ENCODE measurements around the gene MRPL14. TPM values are rescaled to one million over a fixed set of nuclear protein-coding genes. Genes with fewer than 3 reads are reported as not detected.

The MRPL14 gene
- total RNA-seq, 1 donor from 2014 or later = 32.3 TPM

DNA sequence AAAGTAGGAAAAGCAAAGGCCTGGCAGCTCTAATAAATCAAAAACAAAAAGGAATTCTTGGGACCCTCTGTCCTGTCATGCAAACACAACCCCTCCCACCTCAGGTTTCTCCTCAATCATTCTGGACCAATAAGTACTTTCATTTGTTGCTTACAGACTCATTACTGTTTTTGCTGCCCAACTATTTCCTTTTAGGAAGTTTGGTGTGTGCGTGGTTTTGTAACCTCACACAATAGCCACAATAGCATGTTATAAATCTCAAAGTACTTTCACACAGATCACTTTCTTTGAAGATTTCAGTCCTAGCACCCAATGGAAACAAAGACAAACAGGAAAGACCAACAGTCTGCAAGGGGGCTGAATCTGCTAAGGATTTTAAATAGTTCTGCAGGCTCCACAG lies 4.5 kb downstream of the MRPL14 start:
- DNase-seq = no peak

GRCh38 chr6:44120692-44121443 lies 6.4 kb downstream of the MRPL14 start:
- no peak for DNase-seq

DNA sequence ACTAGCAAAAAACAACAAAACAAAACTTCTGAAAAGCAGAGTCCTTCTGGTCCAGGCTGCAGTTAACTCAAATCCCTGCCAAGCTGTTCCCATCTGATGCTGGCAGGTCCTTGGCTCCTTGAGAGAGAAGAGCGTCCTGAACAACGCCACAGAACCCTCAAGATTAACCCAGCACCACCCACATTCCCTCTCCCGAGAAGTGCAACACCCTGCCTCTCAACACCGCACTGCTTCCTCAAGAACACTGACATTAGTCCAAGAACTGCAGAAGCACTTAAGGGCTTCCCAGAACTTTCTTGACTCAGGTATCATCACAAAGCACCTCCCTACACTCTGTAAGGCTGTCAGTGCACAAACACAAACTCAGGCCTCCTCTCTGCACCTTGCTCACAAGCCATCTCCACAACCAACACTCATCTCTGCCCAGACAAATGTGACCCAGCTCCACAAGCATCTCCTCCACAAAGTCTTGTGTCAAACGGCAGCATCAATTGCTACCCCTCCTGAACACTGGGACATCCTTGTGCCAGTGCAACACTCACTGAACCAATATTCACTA lies 7.5 kb downstream of the MRPL14 start:
- no peak for DNase-seq

DNA sequence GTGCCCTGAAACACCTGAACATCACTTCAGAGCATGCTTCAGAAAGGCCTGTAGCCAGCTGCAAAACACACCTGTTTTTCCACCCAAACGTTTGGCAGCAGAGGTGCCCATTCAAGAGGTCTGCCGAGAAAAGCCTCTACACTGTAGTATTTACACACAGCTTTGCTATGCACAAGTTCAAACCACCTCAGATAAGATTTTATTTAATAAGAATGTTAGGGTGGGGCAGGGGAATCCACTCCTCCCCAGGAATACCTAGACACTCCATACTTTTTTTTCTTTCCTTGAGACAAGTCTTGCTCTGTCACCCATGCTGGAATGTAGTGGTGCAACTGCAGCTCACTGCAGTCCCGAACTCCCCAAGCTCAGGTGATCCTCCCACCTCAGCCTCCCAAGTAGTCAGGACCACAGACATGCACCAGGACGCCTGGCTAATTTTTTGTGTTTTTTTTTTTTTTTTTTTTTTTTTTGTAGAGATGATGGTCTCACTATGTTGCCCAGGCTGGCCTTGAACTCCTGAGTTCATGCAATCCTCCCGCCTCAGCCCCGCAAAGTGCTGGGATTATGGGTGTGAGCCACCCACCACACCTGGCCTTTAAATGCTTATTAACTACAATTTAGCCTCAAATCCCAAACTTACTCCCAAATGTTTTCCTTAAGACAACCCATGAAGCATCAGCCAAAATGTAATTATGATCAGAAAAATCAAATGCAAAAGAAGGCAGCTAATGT lies 9.7 kb downstream of the MRPL14 start:
- no peak for DNase-seq

GRCh38 chr6:44116641-44117382 lies 10.4 kb downstream of the MRPL14 start:
- DNase-seq = no peak

GRCh38 chr6:44115866-44116265 lies 11.4 kb downstream of the MRPL14 start:
- peak; percentile 37 for DNase-seq

- DNase-seq = no peak
These were observed 13.8 kb downstream of the MRPL14 start for GRCh38 chr6:44113414-44113813.

- no peak for DNase-seq
These were observed 15.5 kb downstream of the MRPL14 start for GRCh38 chr6:44111434-44112417.

DNA sequence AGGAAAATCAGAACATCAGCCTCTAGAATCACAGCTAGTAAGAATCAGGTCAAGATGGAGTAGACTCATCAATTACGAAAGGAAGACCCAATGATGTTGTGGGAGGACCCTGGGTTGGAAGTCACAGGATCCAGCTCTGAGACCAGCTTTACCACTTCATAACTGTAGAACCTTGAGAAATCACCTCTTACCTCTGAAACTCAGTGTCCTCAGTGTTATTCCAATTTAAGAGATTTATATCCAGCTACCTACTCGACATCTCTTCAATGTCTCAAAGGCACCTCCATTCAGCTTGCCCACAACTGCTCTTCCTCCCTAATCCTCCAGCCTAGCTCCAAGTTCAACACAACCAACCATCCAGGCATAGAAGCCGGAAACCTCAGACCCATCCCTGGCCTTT lies 16.3 kb downstream of the MRPL14 start:
- DNase-seq = no peak

DNA sequence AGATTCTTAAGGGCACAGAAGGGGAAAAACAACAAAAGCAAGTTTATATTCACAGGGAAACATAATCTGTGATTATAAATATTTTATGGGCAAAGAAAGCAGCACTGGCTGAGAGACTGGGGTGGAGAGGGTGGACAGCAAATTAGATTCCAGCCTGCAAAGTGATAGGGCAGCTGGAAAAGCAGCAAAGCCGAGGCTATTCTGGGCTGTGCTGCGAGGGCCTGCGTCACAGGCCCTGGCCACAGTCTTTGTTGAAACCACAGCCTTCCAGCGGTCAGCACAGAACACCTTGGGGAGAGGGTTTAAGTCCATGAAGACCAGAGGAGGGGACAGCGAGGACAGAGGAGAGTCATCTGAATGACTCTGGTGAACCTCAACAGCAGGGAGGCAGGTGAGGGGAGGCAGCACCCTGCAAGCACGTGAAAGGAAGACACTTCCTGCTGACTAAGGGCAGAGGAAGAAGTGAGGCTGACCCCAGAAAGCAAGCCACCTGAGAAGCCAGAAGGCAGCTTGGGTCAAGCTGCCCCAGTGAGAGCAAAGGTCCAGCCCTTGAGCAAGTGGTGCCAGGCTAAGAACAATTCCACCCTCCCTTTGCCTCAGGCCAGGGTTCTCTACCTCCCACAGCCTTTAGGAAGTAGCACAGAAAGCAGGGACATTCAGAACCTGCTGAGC lies 17.1 kb downstream of the MRPL14 start:
- no peak for DNase-seq

DNA sequence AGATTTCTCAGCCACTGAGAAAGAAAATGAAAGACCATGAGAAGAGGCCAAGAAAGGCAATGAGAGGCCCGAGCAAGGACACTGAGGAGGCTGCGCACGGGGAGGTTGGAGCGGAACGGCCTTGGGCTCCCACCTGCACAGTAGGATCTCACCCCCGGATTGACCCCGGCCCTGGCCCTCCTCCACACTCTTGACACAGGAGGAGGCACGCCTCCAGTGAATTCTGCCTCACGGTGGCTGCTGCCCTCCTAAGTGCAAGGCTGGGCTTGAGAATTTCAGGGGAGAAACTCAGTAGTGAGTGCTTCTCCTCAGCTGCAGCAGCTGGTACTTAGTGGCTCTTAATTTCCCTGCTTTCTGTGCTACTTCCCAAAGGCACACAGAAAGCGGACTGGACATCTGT lies 18.0 kb downstream of the MRPL14 start:
- DNase-seq = no peak

GRCh38 chr6:44108471-44108870 lies 18.8 kb downstream of the MRPL14 start:
- DNase-seq = no peak

- DNase-seq = no peak
These were observed 20.2 kb downstream of the MRPL14 start for GRCh38 chr6:44107017-44107416.

- DNase-seq = no peak
These were observed 21.1 kb downstream of the MRPL14 start for GRCh38 chr6:44105993-44106740.

GRCh38 chr6:44105146-44105545 lies 22.1 kb downstream of the MRPL14 start:
- DNase-seq = no peak

- DNase-seq = no peak
These were observed 22.7 kb downstream of the MRPL14 start for GRCh38 chr6:44104481-44105021.

GRCh38 chr6:44102527-44102926 lies 24.7 kb downstream of the MRPL14 start:
- no peak for DNase-seq

DNA sequence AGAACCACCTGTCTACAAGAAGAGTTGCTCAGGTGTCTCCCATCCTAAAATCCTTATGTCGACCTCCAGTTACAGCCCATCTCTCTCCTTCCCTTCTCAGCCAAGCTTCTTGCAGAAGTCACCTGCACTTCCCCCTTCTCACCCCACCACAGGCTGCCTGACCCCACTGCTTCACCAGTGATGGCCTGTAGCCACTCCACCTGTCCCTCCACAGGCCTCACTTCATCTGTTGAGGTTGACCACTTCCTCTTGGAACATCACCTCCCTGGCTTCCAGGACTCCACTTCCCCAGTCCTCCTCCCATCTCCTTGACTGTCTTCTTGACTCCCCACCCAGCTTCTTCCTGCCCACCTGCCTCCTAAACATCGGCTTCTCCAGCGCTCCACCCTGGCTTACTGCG lies 25.4 kb downstream of the MRPL14 start:
- no peak for DNase-seq

DNA sequence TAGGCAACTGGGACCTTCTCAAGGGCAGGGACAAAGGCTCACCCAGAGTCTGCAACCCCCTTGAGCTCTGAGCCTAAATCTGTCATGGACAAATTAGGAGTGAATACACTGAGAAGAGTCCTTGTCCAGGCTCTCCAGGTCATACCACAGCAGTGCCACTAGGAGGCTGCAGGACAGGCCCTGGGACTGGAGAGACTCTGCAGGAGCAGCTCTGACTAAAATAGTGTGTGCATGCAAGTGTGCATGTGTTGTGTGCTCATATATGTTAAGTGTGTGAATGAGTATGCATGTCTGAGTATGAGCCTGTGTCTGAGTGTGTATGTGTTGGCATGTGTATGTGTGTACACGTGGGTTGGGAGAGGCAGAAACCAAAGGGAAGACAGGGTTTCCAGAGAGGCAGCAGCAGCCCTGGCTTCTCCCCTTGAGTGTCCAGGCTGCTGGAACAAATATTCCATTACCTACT lies 27.1 kb downstream of the MRPL14 start:
- no peak for DNase-seq

DNA sequence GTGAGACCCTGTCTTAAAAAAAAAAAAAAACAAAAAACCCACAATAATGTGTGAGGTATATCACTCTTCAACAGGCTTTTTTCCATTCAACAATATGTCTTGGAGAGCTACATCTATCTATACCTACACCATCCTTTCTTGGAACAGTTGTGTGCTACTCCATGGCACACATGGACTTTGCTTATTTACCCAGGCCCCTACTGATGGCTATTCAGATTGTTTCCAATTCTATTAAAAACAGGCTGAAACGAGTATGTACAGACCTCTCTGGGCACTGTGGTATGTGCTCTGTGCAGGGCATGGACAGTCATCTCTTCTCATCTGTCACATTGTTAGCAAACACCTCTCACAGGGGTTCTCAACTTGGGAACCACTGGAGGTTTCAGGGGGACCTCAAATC lies 28.1 kb downstream of the MRPL14 start:
- no peak for DNase-seq
